Breast epithelium (tissue), 4 donors: ENCODE data around the gene RPSA. TPM values are rescaled to one million over a fixed set of nuclear protein-coding genes. Genes with fewer than 3 reads are reported as not detected.

Source experiments
- DNase-seq, 2 donors: peaks; one replicate each; pipeline ENCODE4 v3.0.0-alpha.2; 2019; ENCODE audit warnings: low spot score in 2 of 2
- H3K27ac ChIP-seq, 2 donors: fragments of 200-600 bp; sonication (generic) in 1 of 2; one replicate each; pipeline ENCODE4 v1.5.1; 2016 to 2019; ENCODE audit warnings: mild to moderate bottlenecking in 1 of 2
- H3K27me3 ChIP-seq, 2 donors: fragments of 200-600 bp; sonication (generic) in 1 of 2; one replicate each; pipeline versions ENCODE4 v1.5.1 to v1.6.0; 2017 to 2019; ENCODE audit warnings: control low read depth in 1 of 2, mild to moderate bottlenecking in 1 of 2
- H3K36me3 ChIP-seq: fragments of 200-600 bp; one replicate; pipeline ENCODE4 v1.5.1; 2019
- H3K4me1 ChIP-seq, 2 donors: fragments of 200-600 bp; sonication (generic); one replicate each; pipeline ENCODE4 v1.5.1; 2016 to 2019; ENCODE audit warnings: control low read depth in 1 of 2
- H3K4me3 ChIP-seq, 3 donors: fragments of 200-600 bp; sonication (generic); 1 replicate in 2 of 3; 2 replicates in 1 of 3; pipeline ENCODE4 v1.5.1; 2016 to 2019; ENCODE audit warnings: mild to moderate bottlenecking in 3 of 3, moderate library complexity in 2 of 3
- H3K9me3 ChIP-seq, 2 donors: fragments of 200-600 bp; sonication (generic) in 1 of 2; one replicate each; pipeline ENCODE4 v1.5.1; 2016 to 2019; ENCODE audit warnings: control low read depth in 1 of 2
- POLR2A ChIP-seq: fragments of 450-650 bp; IDR thresholded peaks from one replicate; pipeline ENCODE4 v1.6.1; 2016; ENCODE audit warnings: antibody characterized with exemption, mild to moderate bottlenecking, moderate library complexity
- POLR2AphosphoS5 ChIP-seq, 3 donors: sonication (generic); formaldehyde crosslinking; IDR thresholded peaks; one replicate each; pipeline ENCODE4 v1.6.1; 2017; ENCODE audit warnings: antibody characterized with exemption in 3 of 3
- intact Hi-C: fragments of 100-400 bp; cut with DNase I; formaldehyde crosslinking; loops from one replicate; pipeline ENCODE4 v1.15.1; 2023; ENCODE audit warnings: low total_unique reads
- total RNA-seq, 3 donors: library from RNA; depleted of rRNA; stranded (reverse); fragments of >200 nt; gene quantifications; one replicate each; pipeline ENCODE4 v1.1.0, GENCODE V29; 2016
- TF ChIP-seq, protein P1 (sequence below), 3 donors: fragments of 450-650 bp; IDR thresholded peaks; one replicate each; pipeline ENCODE4 v1.5.1; 2016 to 2017; ENCODE audit warnings: antibody characterized with exemption in 3 of 3, mild to moderate bottlenecking in 3 of 3, moderate library complexity in 3 of 3

RPSA gene
- total RNA-seq, 3 donors from 2014 or later, result 852 to 1,731 (median 1,290) TPM

DNA sequence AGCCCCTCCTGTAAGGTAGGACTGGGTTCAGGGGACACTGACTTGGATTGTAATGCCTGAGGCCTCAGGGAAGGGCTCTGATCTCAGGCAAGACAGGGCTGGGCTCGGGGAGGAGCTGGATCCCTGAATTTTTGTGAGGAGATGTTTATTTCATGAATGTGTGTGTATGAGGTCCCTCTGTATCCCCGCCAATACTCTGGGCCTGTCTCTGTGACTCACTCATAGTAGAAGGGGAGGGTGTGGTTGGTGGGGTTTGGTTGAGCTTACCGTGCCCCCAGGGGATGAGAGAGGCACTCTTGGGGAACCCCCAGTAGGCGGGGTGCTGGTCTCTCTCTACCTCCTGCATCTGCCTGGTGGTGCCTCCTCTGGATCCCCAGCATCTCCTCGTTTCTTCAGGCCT, 28.1 kb downstream of the RPSA start:
- H3K27me3 ChIP-seq, result no peaks in the 10 kb centered on the region
- TF ChIP-seq POLR2AphosphoS5 (IDR thresholded peaks at IDR 0.05) (no peak), POLR2A (no peak)
- TF ChIP-seq, protein P1, sequence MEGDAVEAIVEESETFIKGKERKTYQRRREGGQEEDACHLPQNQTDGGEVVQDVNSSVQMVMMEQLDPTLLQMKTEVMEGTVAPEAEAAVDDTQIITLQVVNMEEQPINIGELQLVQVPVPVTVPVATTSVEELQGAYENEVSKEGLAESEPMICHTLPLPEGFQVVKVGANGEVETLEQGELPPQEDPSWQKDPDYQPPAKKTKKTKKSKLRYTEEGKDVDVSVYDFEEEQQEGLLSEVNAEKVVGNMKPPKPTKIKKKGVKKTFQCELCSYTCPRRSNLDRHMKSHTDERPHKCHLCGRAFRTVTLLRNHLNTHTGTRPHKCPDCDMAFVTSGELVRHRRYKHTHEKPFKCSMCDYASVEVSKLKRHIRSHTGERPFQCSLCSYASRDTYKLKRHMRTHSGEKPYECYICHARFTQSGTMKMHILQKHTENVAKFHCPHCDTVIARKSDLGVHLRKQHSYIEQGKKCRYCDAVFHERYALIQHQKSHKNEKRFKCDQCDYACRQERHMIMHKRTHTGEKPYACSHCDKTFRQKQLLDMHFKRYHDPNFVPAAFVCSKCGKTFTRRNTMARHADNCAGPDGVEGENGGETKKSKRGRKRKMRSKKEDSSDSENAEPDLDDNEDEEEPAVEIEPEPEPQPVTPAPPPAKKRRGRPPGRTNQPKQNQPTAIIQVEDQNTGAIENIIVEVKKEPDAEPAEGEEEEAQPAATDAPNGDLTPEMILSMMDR (IDR thresholded peaks at IDR 0.05), result no peak
- H3K36me3 ChIP-seq, result no peaks in the 10 kb centered on the region
- no peak overlapping the region for H3K27ac ChIP-seq
- no peaks in the 10 kb centered on the region for H3K9me3 ChIP-seq
- no peak for DNase-seq
- no peak overlapping the region for H3K4me3 ChIP-seq
- H3K4me1 ChIP-seq, result no peaks in the 10 kb centered on the region
- intact Hi-C loops, result no loop called here

DNA sequence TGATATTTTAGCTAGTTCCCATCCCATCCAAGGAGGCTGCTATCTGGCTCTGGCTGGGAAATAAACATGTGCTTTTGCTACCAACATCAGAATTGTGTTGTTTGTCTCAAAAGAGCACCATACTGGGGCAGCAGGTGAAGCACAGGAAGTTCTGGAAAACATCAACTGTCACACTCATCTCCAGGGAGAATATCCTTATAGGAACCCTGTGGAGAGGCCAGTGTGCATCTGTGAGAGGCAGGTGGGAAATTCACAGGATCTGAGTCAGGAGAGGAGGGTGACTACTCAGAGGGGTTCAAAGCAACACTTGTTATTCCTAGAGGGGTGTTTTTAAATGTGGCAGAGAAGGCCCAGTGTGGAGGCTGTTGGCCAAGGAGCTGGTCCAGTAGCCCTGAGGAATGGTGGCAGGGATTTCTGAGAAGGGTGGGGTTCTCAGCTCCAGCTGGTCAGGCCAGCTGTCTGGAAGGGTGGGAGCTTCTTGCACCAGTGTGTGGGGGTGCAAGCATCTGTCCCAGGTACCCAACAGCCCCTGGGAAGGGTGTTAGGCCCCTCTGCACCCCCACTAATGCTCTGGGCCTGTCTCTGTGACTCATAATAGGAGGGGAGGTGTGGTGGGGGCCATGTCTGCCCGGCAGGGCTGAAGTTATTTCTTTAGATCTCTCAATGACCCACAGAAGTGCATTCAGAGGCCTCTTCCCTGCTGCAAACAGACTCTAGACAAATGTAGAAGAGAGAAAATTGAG, 28.7 kb downstream of the RPSA start:
- H3K36me3 ChIP-seq, result no peaks in the 10 kb centered on the region
- H3K27me3 ChIP-seq, result no peaks in the 10 kb centered on the region
- H3K27ac ChIP-seq, result no peak overlapping the region
- no peak for DNase-seq
- H3K4me3 ChIP-seq, result no peak overlapping the region
- intact Hi-C loops, result no loop called here
- no peaks in the 10 kb centered on the region for H3K9me3 ChIP-seq
- TF ChIP-seq, protein P1 (IDR thresholded peaks at IDR 0.05), result no peak
- TF ChIP-seq POLR2AphosphoS5 (IDR thresholded peaks at IDR 0.05) (no peak), POLR2A (no peak)
- no peaks in the 10 kb centered on the region for H3K4me1 ChIP-seq

DNA sequence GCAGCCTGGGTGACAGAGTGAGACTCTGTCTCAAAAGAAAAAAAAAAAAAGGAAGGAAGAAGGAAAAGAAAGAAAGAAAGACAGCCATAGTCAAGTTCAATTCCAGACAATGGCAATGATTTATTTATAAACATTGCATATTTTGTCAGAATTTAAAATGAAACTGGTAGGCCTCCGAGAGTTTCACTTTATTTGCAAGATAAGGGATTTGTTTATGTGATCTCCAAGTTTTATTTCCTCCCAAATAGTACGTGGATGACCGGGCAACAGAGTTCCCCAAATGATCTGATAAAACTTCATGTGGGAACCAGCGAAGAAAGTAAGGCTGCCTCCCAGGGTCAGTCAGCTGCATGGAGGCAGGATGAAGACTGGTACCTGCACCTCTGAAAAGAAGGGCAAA, 32.4 kb downstream of the RPSA start:
- Histone ChIP-seq H3K4me3 (no peak overlapping the region), H3K4me1 (no peaks in the 10 kb centered on the region), H3K36me3 (no peaks in the 10 kb centered on the region), H3K9me3 (no peaks in the 10 kb centered on the region), H3K27ac (no peak overlapping the region), H3K27me3 (no peaks in the 10 kb centered on the region)
- no peak for DNase-seq
- TF ChIP-seq POLR2AphosphoS5 (IDR thresholded peaks at IDR 0.05) (no peak), POLR2A (no peak)
- TF ChIP-seq, protein P1 (IDR thresholded peaks at IDR 0.05), result no peak
- intact Hi-C loops, result no loop called here

DNA sequence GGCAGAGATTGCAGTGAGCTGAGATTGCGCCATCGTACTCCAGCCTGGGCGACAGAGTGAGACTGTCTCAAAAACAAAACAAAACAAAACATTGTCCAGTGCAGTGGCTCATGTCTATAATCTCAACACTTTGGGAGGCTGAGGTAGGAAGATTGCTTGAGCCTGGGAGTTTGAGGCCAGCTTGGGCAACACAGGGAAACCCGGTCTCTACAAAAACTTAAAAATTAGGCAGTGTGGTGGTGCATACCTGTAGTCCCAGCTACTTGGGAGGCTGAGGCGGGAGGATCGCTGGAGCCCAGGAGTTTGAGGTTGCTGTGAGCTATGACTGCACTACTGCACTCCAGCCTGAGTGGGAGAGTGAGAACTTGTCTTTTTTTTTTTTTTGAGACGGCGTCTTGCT, 33.8 kb downstream of the RPSA start:
- no peaks in the 10 kb centered on the region for H3K4me1 ChIP-seq
- no peaks in the 10 kb centered on the region for H3K9me3 ChIP-seq
- H3K27me3 ChIP-seq, result no peaks in the 10 kb centered on the region
- TF ChIP-seq, protein P1 (IDR thresholded peaks at IDR 0.05), result no peak
- TF ChIP-seq POLR2A, result no peak
- no peak for TF ChIP-seq POLR2AphosphoS5 (IDR thresholded peaks at IDR 0.05)
- no peak for DNase-seq
- H3K36me3 ChIP-seq, result no peaks in the 10 kb centered on the region
- H3K4me3 ChIP-seq, result no peak overlapping the region
- H3K27ac ChIP-seq, result no peak overlapping the region
- intact Hi-C loops, result no loop called here

DNA sequence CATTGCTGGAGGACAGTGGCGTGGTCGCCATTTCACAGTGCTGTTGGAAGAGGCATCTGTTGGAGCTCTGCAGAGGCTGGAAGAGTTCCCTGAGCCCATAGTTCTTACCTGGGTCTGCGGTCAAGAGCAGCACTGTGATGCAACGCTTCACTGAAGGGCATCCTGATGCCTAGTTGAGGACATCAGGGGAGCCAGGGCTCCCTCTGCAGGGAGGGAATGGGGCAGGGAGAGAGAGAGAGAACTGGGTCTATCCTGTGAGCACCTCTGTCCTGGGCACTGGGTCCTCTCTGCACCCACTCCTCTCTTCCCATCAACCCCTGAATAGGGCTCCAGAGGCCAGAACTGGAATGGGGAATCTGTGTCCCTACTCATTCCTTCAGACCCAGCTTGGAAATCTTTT, 37.0 kb downstream of the RPSA start:
- TF ChIP-seq, protein P1 (IDR thresholded peaks at IDR 0.05), result no peak
- TF ChIP-seq POLR2A (no peak), POLR2AphosphoS5 (IDR thresholded peaks at IDR 0.05) (no peak)
- H3K4me3 ChIP-seq, result no peak overlapping the region
- no peaks in the 10 kb centered on the region for H3K9me3 ChIP-seq
- no peaks in the 10 kb centered on the region for H3K4me1 ChIP-seq
- no peaks in the 10 kb centered on the region for H3K27me3 ChIP-seq
- intact Hi-C loops, result no loop called here
- H3K36me3 ChIP-seq, result no peaks in the 10 kb centered on the region
- no peak for DNase-seq
- H3K27ac ChIP-seq, result no peak overlapping the region
